Uterus (tissue), 4 donors: ENCODE results near the gene GRID2. TPM values are rescaled to one million over a fixed set of nuclear protein-coding genes. Genes with fewer than 3 reads are reported as not detected.

ENCODE experiments used
- DNase-seq, 2 donors: peaks; one replicate each; pipeline ENCODE4 v3.0.0-alpha.2; 2019 to 2020
- H3K27ac ChIP-seq, 2 donors: fragments of 200-600 bp; sonication (generic); 1 replicate in 1 of 2; 2 replicates in 1 of 2; pipeline ENCODE4 v1.5.1; 2016 to 2018
- H3K27me3 ChIP-seq, 2 donors: fragments of 200-600 bp; sonication (generic); one replicate each; pipeline ENCODE4 v1.5.1; 2018 to 2019; ENCODE audit warnings: control low read depth in 1 of 2
- H3K36me3 ChIP-seq, 2 donors: fragments of 200-600 bp; sonication (generic); one replicate each; pipeline ENCODE4 v1.5.1; 2019; ENCODE audit warnings: control low read depth in 1 of 2
- H3K4me1 ChIP-seq, 2 donors: fragments of 200-600 bp; sonication (generic); one replicate each; pipeline ENCODE4 v1.5.1; 2018 to 2019; ENCODE audit warnings: control low read depth in 1 of 2
- H3K4me3 ChIP-seq, 2 donors: fragments of 200-600 bp; sonication (generic); 1 replicate in 1 of 2; 2 replicates in 1 of 2; pipeline ENCODE4 v1.5.1; 2018 to 2019; ENCODE audit warnings: mild to moderate bottlenecking in 1 of 2
- H3K9me3 ChIP-seq, 2 donors: fragments of 200-600 bp; sonication (generic); one replicate each; pipeline ENCODE4 v1.5.1; 2019; ENCODE audit warnings: control low read depth in 1 of 2
- CTCF ChIP-seq, 4 experiments: fragments of 200-600 bp in 2 of 4; fragments of 450-650 bp in 2 of 4; sonication (generic) in 2 of 4; IDR thresholded peaks; one replicate each; pipeline ENCODE4 v1.5.1; 2016 to 2019; ENCODE audit warnings: antibody characterized with exemption in 4 of 4, mild to moderate bottlenecking in 2 of 4, moderate library complexity in 1 of 4
- POLR2A ChIP-seq, 2 donors: fragments of 450-650 bp; IDR thresholded peaks; one replicate each; pipeline ENCODE4 v1.6.1; 2016; ENCODE audit warnings: antibody characterized with exemption in 2 of 2, mild to moderate bottlenecking in 1 of 2, moderate library complexity in 1 of 2
- intact Hi-C: fragments of 100-400 bp; cut with DNase I; formaldehyde crosslinking; loops from one replicate; pipeline ENCODE4 v1.15.1; 2023; ENCODE audit warnings: low total_unique reads
- total RNA-seq, 4 donors: library from RNA; depleted of rRNA in 3 of 4; stranded (reverse); fragments of >200 nt in 3 of 4; gene quantifications; one replicate each; pipeline versions ENCODE4 v1.1.0 to v1.2.4, GENCODE V29; 2014 to 2023
- donor health status: DM: yes; HTN: yes; CAD: no.

GRID2 gene
- total RNA-seq, 4 donors from 2014 or later: 0.27 to 33.3 (median 0.59) TPM; not detected in 1

DNA sequence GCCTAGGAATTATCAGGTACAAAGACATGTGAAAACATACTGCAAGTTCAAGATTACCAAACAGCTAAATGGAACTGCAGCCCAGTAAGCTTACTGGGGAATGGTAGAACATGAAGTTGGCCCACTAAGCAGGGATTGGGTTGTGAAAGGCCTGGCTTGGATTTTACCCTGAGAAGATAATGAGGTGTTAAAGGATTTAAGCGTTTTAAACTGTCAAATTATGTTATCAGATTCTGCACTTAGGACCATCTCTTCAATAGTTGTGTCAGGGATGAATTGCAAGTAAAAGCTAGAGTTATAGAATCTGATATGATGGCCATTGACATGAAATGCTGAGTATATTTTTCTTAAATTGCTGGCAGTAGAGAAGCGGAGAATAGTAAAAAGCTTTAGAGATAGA, 225.7 kb downstream of the GRID2 start:
- Histone ChIP-seq H3K4me1 (no peaks in the 10 kb centered on the region), H3K4me3 (no peak overlapping the region), H3K27ac (no peak overlapping the region), H3K36me3 (no peaks in the 10 kb centered on the region), H3K9me3 (no peaks in the 10 kb centered on the region), H3K27me3 (no peaks in the 10 kb centered on the region)
- TF ChIP-seq POLR2A (IDR thresholded peaks at IDR 0.05) (no peak), CTCF (IDR thresholded peaks at IDR 0.05) (no peak)
- no peak for DNase-seq
- intact Hi-C loops: no loop called here

DNA sequence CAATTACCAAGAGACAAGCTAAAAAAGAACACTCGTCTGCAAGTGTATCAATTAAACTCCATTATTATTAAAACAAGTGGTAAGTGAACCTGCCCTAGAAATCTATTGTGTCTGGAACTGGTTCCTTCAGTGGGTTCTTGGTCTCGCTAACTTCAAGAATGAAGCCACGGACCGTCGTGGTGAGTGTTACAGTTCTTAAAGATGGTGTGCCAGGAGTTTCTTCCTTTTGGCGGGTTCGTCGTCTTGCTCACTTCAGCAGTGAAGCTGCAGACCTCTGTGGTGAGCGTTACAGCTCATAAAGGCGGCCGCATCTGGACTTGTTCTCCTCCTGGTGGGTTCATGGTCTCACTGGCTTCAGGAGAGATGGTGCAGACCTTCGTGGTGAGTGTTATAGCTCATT, 231.8 kb downstream of the GRID2 start:
- TF ChIP-seq POLR2A (IDR thresholded peaks at IDR 0.05) (no peak), CTCF (IDR thresholded peaks at IDR 0.05) (no peak)
- intact Hi-C loops: no loop called here
- Histone ChIP-seq H3K4me3 (no peak overlapping the region), H3K27ac (no peak overlapping the region), H3K36me3 (no peaks in the 10 kb centered on the region), H3K27me3 (no peaks in the 10 kb centered on the region), H3K4me1 (no peaks in the 10 kb centered on the region), H3K9me3 (no peaks in the 10 kb centered on the region)
- no peak for DNase-seq

GRCh38 chr4:92551616-92552015, 247.8 kb downstream of the GRID2 start:
- intact Hi-C loops: no loop called here
- TF ChIP-seq CTCF (IDR thresholded peaks at IDR 0.05): no peak
- no peak for TF ChIP-seq POLR2A (IDR thresholded peaks at IDR 0.05)
- H3K27ac ChIP-seq: no peak overlapping the region
- H3K9me3 ChIP-seq: no peaks in the 10 kb centered on the region
- H3K4me1 ChIP-seq: no peaks in the 10 kb centered on the region
- no peak for DNase-seq
- H3K36me3 ChIP-seq: no peaks in the 10 kb centered on the region
- H3K4me3 ChIP-seq: no peak overlapping the region
- H3K27me3 ChIP-seq: no peaks in the 10 kb centered on the region

DNA sequence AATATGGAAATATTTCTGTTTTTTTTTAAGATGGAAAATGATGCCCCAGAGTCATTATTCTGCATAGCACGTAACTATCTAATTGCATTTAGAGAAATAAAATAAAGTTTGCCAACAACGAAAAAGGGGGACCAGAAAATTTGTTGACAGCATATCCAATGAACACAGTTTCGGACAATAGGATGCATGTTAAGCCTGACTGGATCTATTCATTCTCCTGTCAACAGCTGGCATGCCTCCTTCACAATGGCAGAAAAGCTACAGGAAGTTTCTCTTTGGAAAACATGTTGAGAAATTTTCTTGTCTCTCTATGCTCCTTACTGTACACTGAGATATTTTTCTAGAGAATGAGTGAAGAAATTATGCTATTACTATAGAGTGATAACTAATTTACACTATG, 262.5 kb downstream of the GRID2 start:
- intact Hi-C loops: no loop called here
- Histone ChIP-seq H3K36me3 (no peaks in the 10 kb centered on the region), H3K27ac (no peak overlapping the region), H3K4me3 (no peak overlapping the region), H3K9me3 (no peaks in the 10 kb centered on the region), H3K4me1 (no peaks in the 10 kb centered on the region), H3K27me3 (no peaks in the 10 kb centered on the region)
- DNase-seq: no peak
- TF ChIP-seq CTCF (IDR thresholded peaks at IDR 0.05): no peak
- no peak for TF ChIP-seq POLR2A (IDR thresholded peaks at IDR 0.05)

DNA sequence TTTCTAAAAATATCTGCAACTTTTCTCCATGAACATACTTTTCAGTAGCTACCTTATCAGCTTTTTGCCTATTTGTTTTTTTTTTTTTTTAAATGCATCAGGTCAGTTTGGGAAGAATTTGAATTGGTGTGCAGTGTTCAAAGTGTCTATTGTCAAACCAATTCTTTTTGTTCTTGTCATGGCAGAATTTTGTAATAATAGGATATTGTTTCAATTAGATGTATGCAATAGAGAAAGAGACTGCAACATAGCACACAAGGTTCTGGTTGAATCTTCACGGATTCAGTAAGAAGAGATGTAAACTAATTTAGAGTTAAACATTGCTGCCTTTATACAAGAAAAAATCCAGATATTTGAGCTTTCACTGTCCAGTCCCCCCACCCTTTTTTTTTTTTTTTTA, 277.1 kb downstream of the GRID2 start:
- Histone ChIP-seq H3K27me3 (no peaks in the 10 kb centered on the region), H3K9me3 (no peaks in the 10 kb centered on the region), H3K4me1 (no peaks in the 10 kb centered on the region), H3K27ac (no peak overlapping the region), H3K4me3 (no peak overlapping the region), H3K36me3 (no peaks in the 10 kb centered on the region)
- intact Hi-C loops: no loop called here
- TF ChIP-seq POLR2A (IDR thresholded peaks at IDR 0.05) (no peak), CTCF (IDR thresholded peaks at IDR 0.05) (no peak)
- DNase-seq: no peak
